HG03039 (cell line): Measurements from ENCODE around the gene CRHR2.

Experiments used
- ATAC-seq: cut with Tn5 transposase; IDR thresholded peaks from one replicate; pipeline ENCODE4 v1.9.1; 2021; ENCODE audit warnings: mild to moderate bottlenecking, moderate library complexity; ENCODE audit not compliant: unreplicated experiment

The CRHR2 gene

DNA sequence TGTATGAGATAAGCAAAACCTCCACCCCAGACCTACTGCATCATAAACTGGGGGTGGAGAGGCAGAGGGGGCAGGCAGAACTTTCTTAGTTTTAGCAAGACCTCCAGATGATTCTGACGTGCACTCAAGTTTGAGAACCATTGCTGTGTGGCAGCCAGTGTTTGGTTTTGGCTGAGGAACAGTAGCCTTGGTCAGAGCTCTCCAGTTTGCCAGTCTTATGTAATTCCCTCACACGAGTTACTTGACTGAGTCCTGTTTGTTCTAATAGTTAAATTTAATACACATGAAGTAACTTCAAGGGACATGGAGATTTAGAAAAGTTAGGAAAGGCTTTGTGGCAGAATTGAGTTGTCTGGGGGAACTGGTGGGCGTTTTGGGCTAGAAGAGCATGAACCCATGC is 49.0 kb downstream of the CRHR2 start:
- no peak for ATAC-seq

GRCh38 chr7:30630986-30631385 is 51.3 kb downstream of the CRHR2 start:
- ATAC-seq, result peak; percentile 46

DNA sequence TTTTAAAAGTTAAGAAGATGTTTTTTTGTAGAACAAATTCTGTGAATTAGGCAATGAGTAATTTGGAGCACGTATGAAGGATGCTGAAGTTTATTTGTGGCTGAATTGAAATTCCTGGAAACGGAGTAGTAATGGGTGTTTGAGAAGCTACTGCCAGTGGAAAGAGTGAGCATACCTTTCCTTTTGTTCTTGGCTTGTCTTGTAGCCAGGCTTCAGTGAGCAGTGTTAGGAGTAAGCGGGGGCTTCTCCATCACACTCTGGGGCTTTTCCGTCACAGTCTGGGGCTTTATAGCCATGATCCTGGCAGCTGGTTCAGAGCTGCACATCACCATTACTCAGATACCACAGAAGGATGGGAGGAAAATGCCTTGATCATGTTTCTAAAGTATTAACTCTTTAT is 55.2 kb downstream of the CRHR2 start:
- no peak for ATAC-seq

GRCh38 chr7:30625283-30625682 is 57.0 kb downstream of the CRHR2 start:
- ATAC-seq, result no peak

DNA sequence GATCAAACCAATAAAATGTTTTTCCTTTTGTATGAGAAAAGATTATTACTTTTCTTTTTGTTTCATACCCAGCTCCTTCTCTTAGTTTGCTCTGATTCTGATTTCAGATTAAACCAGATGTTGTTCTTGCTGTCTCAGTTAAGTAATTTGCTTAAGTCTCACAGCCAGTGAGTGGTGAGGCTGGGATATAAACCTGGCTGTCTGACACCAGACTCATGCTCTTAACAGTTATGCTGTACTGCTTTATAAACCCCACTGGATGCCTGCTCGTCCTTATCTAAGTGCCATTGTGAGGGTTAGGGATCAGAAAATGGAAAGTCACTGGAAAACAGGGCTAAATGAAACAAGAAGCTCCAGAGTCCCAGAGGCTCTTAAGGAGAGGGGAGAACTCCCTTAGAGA is 63.3 kb downstream of the CRHR2 start:
- no peak for ATAC-seq

DNA sequence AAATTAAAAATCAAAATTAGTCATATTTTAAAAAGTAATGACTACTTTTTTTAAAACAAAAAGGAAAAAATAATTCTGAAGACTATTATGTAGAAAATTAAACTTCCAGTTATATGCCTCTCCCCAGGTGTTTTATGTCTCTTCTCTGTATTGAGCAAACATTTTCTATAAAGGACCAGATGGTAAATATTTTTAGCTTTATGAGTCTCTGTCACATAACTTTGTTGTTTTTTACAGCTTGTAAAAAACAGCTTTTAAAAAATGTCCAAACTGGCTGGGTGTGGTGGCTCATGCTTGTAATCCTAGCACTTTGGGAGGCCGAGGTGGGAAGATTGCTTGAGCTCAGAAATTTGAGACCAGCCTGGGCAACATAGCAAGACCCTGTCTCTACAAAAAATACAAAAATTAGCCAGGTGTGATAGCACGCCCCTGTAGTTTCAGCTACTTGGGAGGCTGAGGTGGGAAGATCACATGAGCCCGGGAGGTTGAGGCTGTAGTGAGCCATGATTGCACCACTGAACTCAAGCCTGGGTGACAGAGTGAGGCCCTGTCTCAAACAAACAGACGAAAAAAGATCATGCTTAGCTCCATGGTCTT is 64.1 kb downstream of the CRHR2 start:
- ATAC-seq, result no peak

GRCh38 chr7:30617359-30617758 is 64.9 kb downstream of the CRHR2 start:
- ATAC-seq, result no peak

DNA sequence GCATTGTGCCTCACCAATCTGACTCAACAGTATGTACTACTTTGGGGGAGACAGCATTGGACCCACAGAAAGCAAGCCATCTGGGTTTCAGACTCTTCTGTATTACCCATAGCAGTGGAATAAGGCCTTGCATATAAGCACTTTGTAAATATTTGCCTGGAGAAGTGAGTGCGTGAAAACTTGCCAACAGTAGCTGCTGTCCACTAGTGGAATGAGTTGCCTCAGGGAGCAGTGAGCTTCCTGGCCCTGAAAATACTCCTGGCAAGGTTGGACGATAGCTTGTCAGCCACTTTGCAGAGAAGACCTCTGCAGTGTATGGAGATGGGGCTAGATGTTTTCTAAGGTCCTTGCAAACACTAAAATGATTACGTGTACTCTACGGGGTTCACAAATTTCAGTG is 65.9 kb downstream of the CRHR2 start:
- no peak for ATAC-seq

- ATAC-seq, result no peak
Measured at GRCh38 chr7:30613366-30614325, 68.6 kb downstream of the CRHR2 start.

DNA sequence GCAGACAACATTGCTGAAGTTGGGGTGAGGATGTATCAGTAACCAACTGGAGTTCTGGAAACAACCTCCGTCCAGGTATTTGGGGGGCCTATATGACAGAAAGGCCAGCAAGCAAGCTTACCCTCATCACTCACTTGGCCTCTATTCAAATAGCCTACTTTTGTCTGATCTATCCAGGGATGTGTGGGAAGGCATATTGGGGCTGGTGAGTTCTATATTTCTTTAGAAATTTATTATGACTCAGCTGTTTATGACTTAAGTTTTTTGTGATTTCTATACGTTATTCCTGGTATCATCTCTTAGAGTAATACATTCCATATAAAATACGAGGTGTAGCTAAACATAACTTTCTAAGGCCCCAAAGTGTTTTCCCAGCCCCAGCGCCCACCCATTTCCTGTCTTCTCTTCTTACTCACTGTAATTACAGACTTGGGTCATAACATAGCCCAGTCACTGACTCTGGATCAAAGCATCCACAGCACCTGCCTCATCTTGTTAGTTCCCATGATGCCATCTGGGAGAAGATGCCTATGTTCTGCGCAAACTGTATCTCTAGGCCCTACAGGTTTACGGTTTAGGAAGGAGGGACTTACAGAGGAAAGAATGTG is 69.5 kb downstream of the CRHR2 start:
- no peak for ATAC-seq

DNA sequence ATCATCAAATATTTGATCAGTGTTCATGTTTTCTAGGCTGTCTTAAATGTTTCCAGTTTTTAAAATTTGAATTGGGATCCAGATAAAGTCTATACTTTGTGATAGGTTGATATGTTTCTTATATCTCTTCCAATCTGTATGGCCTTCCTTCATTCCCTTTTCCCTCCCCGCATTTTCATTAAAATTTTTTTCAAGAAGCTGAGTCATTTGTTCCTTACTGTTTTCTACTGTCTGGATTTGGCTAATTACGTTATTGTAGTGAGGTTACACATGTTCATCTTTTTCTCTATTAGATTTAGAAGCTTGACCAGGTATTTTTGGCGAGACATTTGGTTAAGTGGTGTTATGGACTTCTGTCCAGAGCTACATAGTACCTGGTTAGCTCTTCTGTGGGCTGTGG is 76.4 kb downstream of the CRHR2 start:
- ATAC-seq, result no peak

DNA sequence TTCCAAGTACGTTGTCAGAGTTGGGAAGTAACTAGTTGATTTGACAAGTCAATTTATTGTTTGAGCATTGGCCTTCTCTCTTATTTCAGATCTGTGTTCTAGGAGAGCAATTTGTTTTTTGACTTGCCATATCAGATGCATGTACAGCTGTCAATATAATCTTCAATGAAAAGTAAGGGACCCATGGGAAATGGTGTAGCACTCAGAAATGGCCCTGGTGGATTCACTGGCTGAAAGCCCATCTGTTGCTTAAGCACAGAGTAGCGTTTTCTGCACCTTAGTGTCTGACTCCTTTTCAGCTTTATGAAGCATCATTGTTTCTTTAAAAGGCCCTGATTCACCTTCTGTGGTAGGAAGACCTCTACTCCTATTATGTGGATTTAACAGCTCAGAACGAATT is 77.4 kb downstream of the CRHR2 start:
- no peak for ATAC-seq
